Nephron (organoid): ENCODE data around the gene TUBB4B.
"Not testable (repeated sequence)": the region's sequence is repeated elsewhere in the genome, so short reads cannot be mapped to it uniquely, and the experiment has no call there.

Experiments used
- H3K27ac Mint-ChIP-seq, 3 experiments: 2 replicates each; pipeline ENCODE4 v1.8.0; 2020; ENCODE audit warnings: mixed read lengths in 3 of 3, mild to moderate bottlenecking in 2 of 3, moderate library complexity in 1 of 3
- H3K27me3 Mint-ChIP-seq: 2 replicates; pipeline ENCODE4 v1.8.0; 2021; ENCODE audit warnings: low read depth, mild to moderate bottlenecking, moderate library complexity, mixed read lengths
- H3K36me3 Mint-ChIP-seq: 2 replicates; pipeline ENCODE4 v1.8.0; 2020; ENCODE audit warnings: low read depth, mixed read lengths
- H3K4me1 Mint-ChIP-seq: 2 replicates; pipeline ENCODE4 v1.8.0; 2020; ENCODE audit warnings: mixed read lengths
- H3K4me3 Mint-ChIP-seq, 3 experiments: 2 replicates each; pipeline ENCODE4 v1.8.0; 2020; ENCODE audit warnings: mild to moderate bottlenecking in 3 of 3, mixed read lengths in 3 of 3, moderate library complexity in 2 of 3
- H3K9me3 Mint-ChIP-seq: 2 replicates; pipeline ENCODE4 v1.8.0; 2020; ENCODE audit warnings: mixed read lengths
- TF ChIP-seq, protein P1 (sequence below), 3 experiments: fragments of 200-600 bp; sonication (generic); IDR thresholded peaks; one replicate each; pipeline ENCODE4 v1.5.0; 2021; ENCODE audit warnings: antibody characterized with exemption in 3 of 3; ENCODE audit not compliant: unreplicated experiment in 3 of 3

TUBB4B gene

GRCh38 chr9:137242269-137243203 is 1.4 kb downstream of the TUBB4B start:
- TF ChIP-seq, protein P1, sequence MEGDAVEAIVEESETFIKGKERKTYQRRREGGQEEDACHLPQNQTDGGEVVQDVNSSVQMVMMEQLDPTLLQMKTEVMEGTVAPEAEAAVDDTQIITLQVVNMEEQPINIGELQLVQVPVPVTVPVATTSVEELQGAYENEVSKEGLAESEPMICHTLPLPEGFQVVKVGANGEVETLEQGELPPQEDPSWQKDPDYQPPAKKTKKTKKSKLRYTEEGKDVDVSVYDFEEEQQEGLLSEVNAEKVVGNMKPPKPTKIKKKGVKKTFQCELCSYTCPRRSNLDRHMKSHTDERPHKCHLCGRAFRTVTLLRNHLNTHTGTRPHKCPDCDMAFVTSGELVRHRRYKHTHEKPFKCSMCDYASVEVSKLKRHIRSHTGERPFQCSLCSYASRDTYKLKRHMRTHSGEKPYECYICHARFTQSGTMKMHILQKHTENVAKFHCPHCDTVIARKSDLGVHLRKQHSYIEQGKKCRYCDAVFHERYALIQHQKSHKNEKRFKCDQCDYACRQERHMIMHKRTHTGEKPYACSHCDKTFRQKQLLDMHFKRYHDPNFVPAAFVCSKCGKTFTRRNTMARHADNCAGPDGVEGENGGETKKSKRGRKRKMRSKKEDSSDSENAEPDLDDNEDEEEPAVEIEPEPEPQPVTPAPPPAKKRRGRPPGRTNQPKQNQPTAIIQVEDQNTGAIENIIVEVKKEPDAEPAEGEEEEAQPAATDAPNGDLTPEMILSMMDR (IDR thresholded peaks at IDR 0.05; ENCODE audit: unreplicated experiment in 3 of 3), result no peak
- Mint-ChIP-seq H3K27ac (peak overlapping the region; percentile 13 to 90 (median 74)), H3K27me3 (no peaks in the 10 kb centered on the region), H3K36me3 (peaks cover 19% of the 10 kb centered on the region), H3K4me3 (peak overlapping the region; percentile 89 to 96 (median 93)), H3K4me1 (peaks cover 34% of the 10 kb centered on the region), H3K9me3 (no peaks in the 10 kb centered on the region)

- Mint-ChIP-seq H3K36me3 (peaks cover 19% of the 10 kb centered on the region), H3K27ac (peak overlapping the region in 1 of 3 experiments; percentile 65), H3K4me3 (peak overlapping the region; percentile 89 to 96 (median 93)), H3K4me1 (peaks cover 31% of the 10 kb centered on the region)
- not testable (repeated sequence) for H3K27me3 Mint-ChIP-seq, H3K9me3 Mint-ChIP-seq
Measured at GRCh38 chr9:137243266-137243625, 2.2 kb downstream of the TUBB4B start.

DNA sequence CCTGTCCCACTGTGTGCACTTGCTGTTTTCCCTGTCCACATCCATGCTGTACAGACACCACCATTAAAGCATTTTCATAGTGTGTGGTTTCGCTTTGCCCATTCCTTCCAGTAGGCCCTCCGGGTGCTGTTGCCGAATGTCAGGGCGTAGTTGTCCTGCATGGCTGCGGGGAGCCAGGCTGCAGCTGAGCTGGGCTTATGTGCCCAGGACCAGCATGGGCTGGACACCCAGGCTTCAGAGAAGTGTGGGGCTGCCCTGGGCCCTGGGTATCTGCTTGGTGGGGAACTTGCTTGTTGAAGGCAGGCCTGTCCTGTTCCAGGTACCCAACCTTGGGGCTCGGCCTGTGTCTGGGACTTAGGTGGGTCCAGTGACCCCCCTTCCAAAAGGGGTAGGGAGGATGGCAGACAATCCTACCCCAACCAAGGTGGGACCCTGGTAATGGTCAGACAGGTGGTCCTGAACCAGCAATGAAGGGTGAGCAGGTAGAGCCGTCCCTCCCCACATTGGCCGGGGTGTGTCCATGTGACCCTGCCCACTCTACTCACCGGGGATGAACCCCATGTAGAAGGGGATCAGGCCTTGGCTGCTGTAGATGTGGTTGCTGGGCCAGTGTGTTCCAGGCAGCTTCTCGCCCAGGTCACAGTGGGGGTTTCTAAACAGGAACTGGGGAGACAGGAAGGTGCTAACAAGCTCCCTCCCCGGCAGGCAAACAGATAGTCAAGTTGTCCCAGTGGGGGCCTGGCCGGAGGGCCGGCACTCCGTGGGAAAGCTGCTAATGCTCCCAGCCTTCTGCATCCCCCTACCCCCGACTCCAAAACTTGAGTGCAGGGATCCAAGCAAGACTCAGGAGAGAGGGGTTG is 2.8 kb downstream of the TUBB4B start:
- Mint-ChIP-seq H3K4me3 (peak overlapping the region; percentile 89 to 96 (median 93)), H3K27me3 (no peaks in the 10 kb centered on the region), H3K27ac (peak overlapping the region in 2 of 3 experiments; percentile 61 to 65), H3K9me3 (no peaks in the 10 kb centered on the region), H3K36me3 (peaks cover 19% of the 10 kb centered on the region), H3K4me1 (peaks cover 27% of the 10 kb centered on the region)
- TF ChIP-seq, protein P1 (IDR thresholded peaks at IDR 0.05; ENCODE audit: unreplicated experiment in 3 of 3), result no peak

DNA sequence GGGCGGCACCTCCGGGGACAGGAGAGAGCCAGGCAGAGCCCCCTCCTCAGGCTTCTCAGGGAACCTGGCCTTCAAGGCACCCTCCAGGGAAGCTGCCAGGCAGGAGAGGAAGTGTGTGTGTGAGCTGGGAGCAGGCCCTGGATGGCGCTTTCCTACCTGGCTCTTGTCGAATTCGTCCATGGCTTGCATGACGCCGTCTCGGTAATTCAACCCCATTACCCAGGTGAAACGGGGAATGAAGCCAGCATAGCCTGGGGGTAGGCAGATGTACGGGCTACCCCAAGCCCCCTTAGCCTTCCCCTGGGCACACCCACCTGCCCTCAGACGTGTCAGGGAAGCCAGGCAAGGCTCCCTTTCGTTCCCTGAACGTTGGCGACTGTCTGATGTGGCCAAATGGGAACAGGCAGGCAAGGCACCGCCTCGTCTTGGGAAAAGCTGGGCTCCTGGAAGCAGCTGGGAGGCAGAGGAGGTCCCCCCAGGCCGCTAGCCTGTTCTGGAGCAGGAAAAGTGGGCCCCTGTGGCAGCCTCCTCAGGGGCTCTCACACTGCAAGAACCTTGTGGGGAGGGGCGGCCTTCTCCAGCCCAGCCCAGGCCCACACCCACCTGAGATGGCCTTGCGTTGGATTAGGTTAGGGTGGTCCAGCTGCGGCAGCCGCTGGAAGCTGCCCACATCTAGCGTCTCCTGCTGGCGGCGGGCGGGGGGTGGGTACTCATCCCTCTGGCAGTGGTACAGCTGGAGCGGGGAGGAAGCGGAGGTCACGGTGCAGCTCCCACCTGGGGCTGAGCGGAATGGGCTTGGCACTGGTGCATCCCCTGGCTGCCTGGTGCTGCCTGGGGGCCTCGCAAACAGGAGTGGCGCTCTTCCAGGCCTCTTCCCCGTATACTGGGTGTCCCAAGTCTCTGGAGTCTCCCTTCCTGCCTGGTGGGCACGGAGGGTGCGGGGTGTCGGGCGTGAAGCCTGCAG is 3.7 kb downstream of the TUBB4B start:
- no peaks in the 10 kb centered on the region for H3K9me3 Mint-ChIP-seq

GRCh38 chr9:137245450-137246421 is 4.6 kb downstream of the TUBB4B start:
- H3K27me3 Mint-ChIP-seq, result no peaks in the 10 kb centered on the region
- TF ChIP-seq, protein P1 (IDR thresholded peaks at IDR 0.05; ENCODE audit: unreplicated experiment in 3 of 3), result no peak

More for the DNA sequence above, 3.7 kb downstream of the TUBB4B start:
- H3K4me3 Mint-ChIP-seq, result peak overlapping the region in 2 of 3 experiments; percentile 17 to 89
- H3K27me3 Mint-ChIP-seq, result no peaks in the 10 kb centered on the region
- peaks cover 24% of the 10 kb centered on the region for H3K4me1 Mint-ChIP-seq
- TF ChIP-seq, protein P1 (IDR thresholded peaks at IDR 0.05; ENCODE audit: unreplicated experiment in 3 of 3), result no peak
- H3K36me3 Mint-ChIP-seq, result peaks cover 19% of the 10 kb centered on the region
- H3K27ac Mint-ChIP-seq, result peak overlapping the region in 1 of 3 experiments; percentile 61

More at GRCh38 chr9:137245450-137246421, 4.6 kb downstream of the TUBB4B start:
- Mint-ChIP-seq H3K36me3 (peaks cover 19% of the 10 kb centered on the region), H3K4me3 (peak overlapping the region in 2 of 3 experiments; percentile 10 to 19), H3K9me3 (no peaks in the 10 kb centered on the region), H3K27ac (no peak overlapping the region), H3K4me1 (peaks cover 24% of the 10 kb centered on the region)
